Mesenchymal stem cell (in vitro differentiated cells and primary cell): ENCODE data around the gene SCD.

Experiments
- DNase-seq: peaks from one replicate; pipeline ENCODE4 v3.0.0-alpha.2; 2013
- H2AFZ ChIP-seq: one replicate; pipeline ENCODE4 v1.6.1; 2013; ENCODE audit warnings: low read depth, mild to moderate bottlenecking, control low read depth, inconsistent platforms, low read length, moderate library complexity
- H2AK5ac ChIP-seq: 2 replicates; pipeline ENCODE4 v1.6.1; 2013; ENCODE audit warnings: low read length, moderate library complexity, mild to moderate bottlenecking, inconsistent platforms; ENCODE audit not compliant: severe bottlenecking
- H2BK120ac ChIP-seq: one replicate; pipeline ENCODE4 v1.6.1; 2013; ENCODE audit warnings: low read depth, mild to moderate bottlenecking, inconsistent platforms, low read length, moderate library complexity
- H2BK12ac ChIP-seq, 2 experiments: one replicate each; pipeline ENCODE4 v1.6.1; 2013; ENCODE audit warnings: inconsistent platforms in 2 of 2, low read length in 2 of 2, mild to moderate bottlenecking in 2 of 2, moderate library complexity in 2 of 2, control low read depth in 1 of 2
- H2BK15ac ChIP-seq: one replicate; pipeline ENCODE4 v1.6.1; 2013; ENCODE audit warnings: mild to moderate bottlenecking, low read depth, inconsistent platforms; ENCODE audit not compliant: poor library complexity, severe bottlenecking
- H2BK5ac ChIP-seq: 2 replicates; pipeline ENCODE4 v1.6.1; 2013; ENCODE audit warnings: low read depth, mild to moderate bottlenecking, low read length, control low read depth, inconsistent platforms; ENCODE audit not compliant: poor library complexity, severe bottlenecking
- H3K14ac ChIP-seq, 2 experiments: one replicate each; pipeline ENCODE4 v1.6.1; 2013; ENCODE audit warnings: inconsistent platforms in 2 of 2, low read length in 2 of 2, control low read depth in 1 of 2, mild to moderate bottlenecking in 1 of 2, moderate library complexity in 1 of 2
- H3K18ac ChIP-seq, 2 experiments: one replicate each; pipeline ENCODE4 v1.6.1; 2013; ENCODE audit warnings: inconsistent platforms in 2 of 2, low read length in 2 of 2, control low read depth in 1 of 2, low read depth in 1 of 2, mild to moderate bottlenecking in 1 of 2
- H3K23ac ChIP-seq, 2 experiments: one replicate each; pipeline ENCODE4 v1.6.1; 2013; ENCODE audit warnings: inconsistent platforms in 2 of 2, low read length in 2 of 2, mild to moderate bottlenecking in 2 of 2, moderate library complexity in 2 of 2, control low read depth in 1 of 2
- H3K27ac ChIP-seq: 2 replicates; pipeline ENCODE4 v1.5.1; 2013; ENCODE audit warnings: mild to moderate bottlenecking, moderate library complexity, low read length, control low read depth, inconsistent platforms; ENCODE audit not compliant: poor library complexity, severe bottlenecking
- H3K27me3 ChIP-seq, 2 experiments: 2 replicates each; pipeline versions ENCODE4 v1.6.1 to v1.7.0; 2013; ENCODE audit warnings: low read length in 2 of 2, mild to moderate bottlenecking in 2 of 2, moderate library complexity in 2 of 2, control low read depth in 1 of 2, inconsistent platforms in 1 of 2; ENCODE audit not compliant: control insufficient read depth in 1 of 2, insufficient read depth in 1 of 2
- H3K36me3 ChIP-seq, 2 experiments: 2 replicates each; pipeline versions ENCODE4 v1.6.1 to v1.7.0; 2013; ENCODE audit warnings: low read length in 2 of 2, control low read depth in 1 of 2, inconsistent platforms in 1 of 2, low read depth in 1 of 2, mild to moderate bottlenecking in 1 of 2; ENCODE audit not compliant: insufficient read depth in 2 of 2, control insufficient read depth in 1 of 2
- H3K4ac ChIP-seq, 2 experiments: one replicate each; pipeline ENCODE4 v1.6.1; 2013; ENCODE audit warnings: inconsistent platforms in 2 of 2, low read length in 2 of 2, mild to moderate bottlenecking in 2 of 2, moderate library complexity in 2 of 2, control low read depth in 1 of 2, low read depth in 1 of 2
- H3K4me1 ChIP-seq: 2 replicates; pipeline ENCODE4 v1.6.1; 2013; ENCODE audit warnings: low read depth, low read length, control low read depth; ENCODE audit not compliant: control insufficient read depth, insufficient read depth
- H3K4me2 ChIP-seq: 2 replicates; pipeline ENCODE4 v1.6.1; 2013; ENCODE audit warnings: low read length, mild to moderate bottlenecking, inconsistent platforms; ENCODE audit not compliant: poor library complexity, severe bottlenecking
- H3K4me3 ChIP-seq, 2 experiments: 2 replicates each; pipeline versions ENCODE4 v1.5.1 to v1.7.0; 2013; ENCODE audit warnings: low read length in 2 of 2, mild to moderate bottlenecking in 2 of 2, control low read depth in 1 of 2, low read depth in 1 of 2; ENCODE audit not compliant: insufficient read depth in 1 of 2
- H3K79me1 ChIP-seq: replicated peaks from 2 replicates; pipeline ENCODE4 v1.6.1; 2013; ENCODE audit warnings: mild to moderate bottlenecking, control low read depth, low read length, inconsistent platforms; ENCODE audit not compliant: poor library complexity, severe bottlenecking
- H3K9ac ChIP-seq: 2 replicates; pipeline ENCODE4 v1.7.0; 2013; ENCODE audit warnings: mild to moderate bottlenecking, low read length, moderate library complexity
- H3K9me3 ChIP-seq: 2 replicates; pipeline ENCODE4 v1.7.0; 2013; ENCODE audit warnings: mild to moderate bottlenecking, low read length; ENCODE audit not compliant: control insufficient read depth
- H4K8ac ChIP-seq: one replicate; pipeline ENCODE4 v1.6.1; 2013; ENCODE audit warnings: inconsistent platforms, mild to moderate bottlenecking, low read length, moderate library complexity
- H4K91ac ChIP-seq: one replicate; pipeline ENCODE4 v1.6.1; 2013; ENCODE audit warnings: mild to moderate bottlenecking, low read length, inconsistent platforms
- WGBS: methylation state at CpG from one replicate; pipeline ENCODE4 v1.1.7; 2013; ENCODE audit warnings: mixed read lengths; 5-methylcytosine and 5-hydroxymethylcytosine counted together

Gene SCD

DNA sequence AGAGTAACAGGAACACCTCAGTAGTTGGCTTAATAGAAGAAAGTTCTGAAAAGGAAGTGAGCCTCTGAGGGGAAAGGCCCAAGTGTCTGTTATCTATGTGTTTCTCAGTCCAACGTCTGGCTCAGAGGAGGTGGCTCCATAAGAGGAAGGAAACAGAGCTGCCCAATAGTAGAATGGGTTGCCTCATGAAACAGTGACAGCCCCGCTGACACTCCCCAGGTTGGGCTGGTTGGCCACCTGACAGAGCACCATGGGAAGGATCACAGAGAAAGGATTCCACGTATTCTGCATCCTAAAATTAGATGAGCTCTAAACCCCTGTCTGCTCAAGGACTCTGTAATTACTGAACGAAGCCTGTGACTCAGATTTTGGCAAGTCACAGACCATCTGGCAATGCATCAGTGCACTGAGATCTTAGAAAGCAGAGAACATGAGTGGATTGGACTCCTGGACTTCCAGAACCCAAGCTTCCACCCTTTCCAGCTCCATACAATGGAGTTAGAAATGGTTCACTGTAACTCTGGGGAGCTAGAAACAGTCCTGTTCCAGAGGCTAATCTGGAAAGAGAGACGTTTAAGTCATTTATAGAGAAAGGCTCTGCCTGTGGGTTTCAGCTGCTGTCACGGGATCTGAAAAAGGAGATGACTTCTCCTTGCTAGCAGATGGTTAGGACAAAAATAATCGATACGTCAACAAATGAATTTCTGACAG is 19.9 kb upstream of the SCD start:
- Histone ChIP-seq H4K91ac (no peak overlapping the region), H3K4ac (no peak overlapping the region), H2BK12ac (no peak overlapping the region), H3K79me1 (no peaks in the 10 kb centered on the region), H4K8ac (no peak overlapping the region), H3K9me3 (no peaks in the 10 kb centered on the region), H3K18ac (no peak overlapping the region), H2AFZ (no peak overlapping the region), H3K27ac (no peak overlapping the region), H3K23ac (no peak overlapping the region), H3K4me2 (no peak overlapping the region), H3K36me3 (no peaks in the 10 kb centered on the region), H3K4me1 (no peaks in the 10 kb centered on the region), H2BK120ac (no peak overlapping the region), H2BK5ac (no peak overlapping the region), H3K27me3 (peaks cover 72 to 81% of the 10 kb centered on the region in 2 experiments), H2BK15ac (no peak overlapping the region), H3K4me3 (no peak overlapping the region), H2AK5ac (no peak overlapping the region), H3K9ac (no peak overlapping the region), H3K14ac (no peak overlapping the region)
- no peak for DNase-seq
- 62% methylated on average over 8 of the region's 8 CpGs for WGBS

- H3K79me1 ChIP-seq, result no peaks in the 10 kb centered on the region
- no peak overlapping the region for H2AFZ ChIP-seq
- no peak for DNase-seq
- H2BK120ac ChIP-seq, result no peak overlapping the region
- no peak overlapping the region for H2BK12ac ChIP-seq
- H3K23ac ChIP-seq, result no peak overlapping the region
- H3K36me3 ChIP-seq, result no peaks in the 10 kb centered on the region
- H3K4me2 ChIP-seq, result no peak overlapping the region
- H4K8ac ChIP-seq, result no peak overlapping the region
- no peak overlapping the region for H3K9ac ChIP-seq
- peaks cover 74 to 81% of the 10 kb centered on the region in 2 experiments for H3K27me3 ChIP-seq
- no peak overlapping the region for H3K14ac ChIP-seq
- no peak overlapping the region for H3K4ac ChIP-seq
- H3K4me1 ChIP-seq, result no peaks in the 10 kb centered on the region
- H2BK5ac ChIP-seq, result no peak overlapping the region
- WGBS, result 82% methylated on average over 3 of the region's 3 CpGs
- H2BK15ac ChIP-seq, result no peak overlapping the region
- no peak overlapping the region for H3K4me3 ChIP-seq
- H3K18ac ChIP-seq, result no peak overlapping the region
- H3K9me3 ChIP-seq, result no peaks in the 10 kb centered on the region
- H4K91ac ChIP-seq, result no peak overlapping the region
- H3K27ac ChIP-seq, result no peak overlapping the region
- H2AK5ac ChIP-seq, result no peak overlapping the region
Observed at GRCh38 chr10:100327718-100328009, 19.4 kb upstream of the SCD start.

DNA sequence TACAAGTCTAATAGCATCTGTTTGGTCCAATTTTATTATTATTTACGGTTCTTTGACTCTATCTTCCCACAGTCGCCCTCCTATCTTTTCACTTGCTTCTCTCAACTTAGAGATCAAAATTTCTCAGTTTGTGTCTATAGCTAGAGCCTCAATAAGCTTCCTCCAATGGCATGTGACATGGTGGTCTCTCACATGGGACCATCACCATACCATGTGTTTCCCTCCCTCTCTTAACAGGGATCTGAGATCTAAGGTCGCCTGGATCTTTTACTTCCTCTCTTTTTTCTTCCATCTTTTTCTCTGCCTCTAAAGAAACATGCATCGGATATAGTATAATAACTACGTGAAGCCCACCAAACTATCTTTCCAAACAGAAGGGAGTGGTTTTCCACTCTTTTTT is 18.8 kb upstream of the SCD start:
- no peak overlapping the region for H2BK12ac ChIP-seq
- H4K91ac ChIP-seq, result no peak overlapping the region
- no peak for DNase-seq
- 60% methylated on average over 5 of the region's 5 CpGs for WGBS
- H3K4me1 ChIP-seq, result no peaks in the 10 kb centered on the region
- no peak overlapping the region for H2AK5ac ChIP-seq
- no peaks in the 10 kb centered on the region for H3K79me1 ChIP-seq
- no peak overlapping the region for H2BK15ac ChIP-seq
- no peaks in the 10 kb centered on the region for H3K36me3 ChIP-seq
- H3K23ac ChIP-seq, result no peak overlapping the region
- H3K27me3 ChIP-seq, result peaks cover 79 to 83% of the 10 kb centered on the region in 2 experiments
- H3K4me2 ChIP-seq, result no peak overlapping the region
- H4K8ac ChIP-seq, result no peak overlapping the region
- H3K4ac ChIP-seq, result no peak overlapping the region
- H3K9me3 ChIP-seq, result no peaks in the 10 kb centered on the region
- no peak overlapping the region for H2AFZ ChIP-seq
- no peak overlapping the region for H2BK120ac ChIP-seq
- no peak overlapping the region for H3K4me3 ChIP-seq
- H3K18ac ChIP-seq, result no peak overlapping the region
- no peak overlapping the region for H3K27ac ChIP-seq
- H3K14ac ChIP-seq, result no peak overlapping the region
- no peak overlapping the region for H2BK5ac ChIP-seq
- no peak overlapping the region for H3K9ac ChIP-seq

- Histone ChIP-seq H3K9me3 (no peaks in the 10 kb centered on the region), H3K9ac (no peak within 1 kb of the TSS), H3K79me1 (no peaks in the 10 kb centered on the region), H3K14ac (no peak within 1 kb of the TSS), H3K4me2 (no peak within 1 kb of the TSS), H3K18ac (no peak within 1 kb of the TSS), H4K91ac (no peak within 1 kb of the TSS), H3K27ac (no peak within 1 kb of the TSS), H2AFZ (no peak within 1 kb of the TSS), H3K4me3 (no peak within 1 kb of the TSS), H2BK120ac (no peak within 1 kb of the TSS), H3K27me3 (peaks cover 80% of the 10 kb centered on the region in 2 experiments), H3K4me1 (no peaks in the 10 kb centered on the region), H3K4ac (no peak within 1 kb of the TSS), H3K23ac (no peak within 1 kb of the TSS), H2BK15ac (no peak within 1 kb of the TSS), H4K8ac (no peak within 1 kb of the TSS), H3K36me3 (no peaks in the 10 kb centered on the region), H2AK5ac (no peak within 1 kb of the TSS), H2BK5ac (no peak within 1 kb of the TSS), H2BK12ac (no peak within 1 kb of the TSS)
- DNase-seq, result no peak
- WGBS, result 63% methylated on average over 5 of the region's 5 CpGs
Observed at GRCh38 chr10:100330079-100330478, 17.0 kb upstream of the SCD start, which contains the start of gene PKD2L1. Gene PKD2L1, minus strand, starts transcription at chr10:100330228. Its CDS starts 125 bp downstream, at chr10:100330103.
